Activated naive CD8-positive, alpha-beta T cell treated with anti-CD3 and anti-CD28 coated beads for 36 hours (primary cell): ENCODE measurements around the gene CHN2. TPM values are rescaled to one million over a fixed set of nuclear protein-coding genes. Genes with fewer than 3 reads are reported as not detected.

Experiments
- DNase-seq: peaks from one replicate; pipeline ENCODE4 v3.0.0; 2021
- H3K27ac Mint-ChIP-seq: one replicate; pipeline ENCODE4 v1.8.0; 2022; ENCODE audit warnings: mild to moderate bottlenecking, moderate library complexity, mixed read lengths
- H3K27me3 Mint-ChIP-seq: one replicate; pipeline ENCODE4 v1.8.0; 2022; ENCODE audit warnings: mild to moderate bottlenecking, mixed read lengths
- H3K36me3 Mint-ChIP-seq: one replicate; pipeline ENCODE4 v1.8.0; 2021; ENCODE audit warnings: mild to moderate bottlenecking, mixed read lengths
- H3K4me1 Mint-ChIP-seq: one replicate; pipeline ENCODE4 v1.8.0; 2021; ENCODE audit warnings: mixed read lengths
- H3K4me3 Mint-ChIP-seq: one replicate; pipeline ENCODE4 v1.8.0; 2022; ENCODE audit warnings: mild to moderate bottlenecking, moderate library complexity, mixed read lengths
- H3K9me3 Mint-ChIP-seq: one replicate; pipeline ENCODE4 v1.8.0; 2022; ENCODE audit warnings: mixed read lengths
- total RNA-seq, 2 experiments: library from RNA; stranded (reverse); gene quantifications; one replicate each; pipeline ENCODE4 v1.2.3, GENCODE V29; 2021

Gene CHN2
- total RNA-seq, 2 experiments from 2014 or later = 0.80 to 1.6 TPM

GRCh38 chr7:29288181-29289091, 93.9 kb downstream of the CHN2 start:
- Mint-ChIP-seq H3K4me3 (no peak overlapping the region), H3K36me3 (no peaks in the 10 kb centered on the region), H3K4me1 (peaks cover 13% of the 10 kb centered on the region), H3K27me3 (peaks cover 21% of the 10 kb centered on the region), H3K9me3 (no peaks in the 10 kb centered on the region), H3K27ac (no peak overlapping the region)
- DNase-seq = no peak

- H3K27ac Mint-ChIP-seq = no peak overlapping the region
- H3K27me3 Mint-ChIP-seq = peaks cover 21% of the 10 kb centered on the region
- no peaks in the 10 kb centered on the region for H3K9me3 Mint-ChIP-seq
- peaks cover 13% of the 10 kb centered on the region for H3K4me1 Mint-ChIP-seq
- H3K36me3 Mint-ChIP-seq = no peaks in the 10 kb centered on the region
- DNase-seq = no peak
- no peak overlapping the region for H3K4me3 Mint-ChIP-seq
Observed at GRCh38 chr7:29289156-29290021, 94.8 kb downstream of the CHN2 start.

GRCh38 chr7:29290829-29291228, 96.3 kb downstream of the CHN2 start:
- DNase-seq = no peak
- no peak overlapping the region for H3K27ac Mint-ChIP-seq
- no peaks in the 10 kb centered on the region for H3K36me3 Mint-ChIP-seq
- no peak overlapping the region for H3K4me3 Mint-ChIP-seq
- peaks cover 3% of the 10 kb centered on the region for H3K4me1 Mint-ChIP-seq
- H3K9me3 Mint-ChIP-seq = no peaks in the 10 kb centered on the region
- peaks cover 15% of the 10 kb centered on the region for H3K27me3 Mint-ChIP-seq

GRCh38 chr7:29291723-29292618, 97.4 kb downstream of the CHN2 start:
- H3K27me3 Mint-ChIP-seq = peaks cover 12% of the 10 kb centered on the region

GRCh38 chr7:29292886-29293658, 98.5 kb downstream of the CHN2 start:
- Mint-ChIP-seq H3K4me1 (no peaks in the 10 kb centered on the region), H3K9me3 (no peaks in the 10 kb centered on the region), H3K27ac (no peak overlapping the region), H3K36me3 (no peaks in the 10 kb centered on the region), H3K27me3 (peaks cover 6% of the 10 kb centered on the region), H3K4me3 (no peak overlapping the region)
- DNase-seq = no peak

More at GRCh38 chr7:29291723-29292618, 97.4 kb downstream of the CHN2 start:
- Mint-ChIP-seq H3K27ac (no peak overlapping the region), H3K9me3 (no peaks in the 10 kb centered on the region), H3K4me1 (no peaks in the 10 kb centered on the region), H3K36me3 (no peaks in the 10 kb centered on the region), H3K4me3 (no peak overlapping the region)
- DNase-seq = no peak

GRCh38 chr7:29296421-29296820, 101.8 kb downstream of the CHN2 start:
- no peak overlapping the region for H3K27ac Mint-ChIP-seq

GRCh38 chr7:29297194-29297890, 102.8 kb downstream of the CHN2 start:
- Mint-ChIP-seq H3K4me1 (no peaks in the 10 kb centered on the region), H3K27ac (no peak overlapping the region), H3K4me3 (no peak overlapping the region), H3K27me3 (no peaks in the 10 kb centered on the region), H3K36me3 (no peaks in the 10 kb centered on the region), H3K9me3 (no peaks in the 10 kb centered on the region)
- peak; percentile 2 for DNase-seq

More at GRCh38 chr7:29296421-29296820, 101.8 kb downstream of the CHN2 start:
- H3K27me3 Mint-ChIP-seq = no peaks in the 10 kb centered on the region
- DNase-seq = no peak
- H3K4me1 Mint-ChIP-seq = no peaks in the 10 kb centered on the region
- no peaks in the 10 kb centered on the region for H3K9me3 Mint-ChIP-seq
- H3K4me3 Mint-ChIP-seq = no peak overlapping the region
- H3K36me3 Mint-ChIP-seq = no peaks in the 10 kb centered on the region

- no peaks in the 10 kb centered on the region for H3K27me3 Mint-ChIP-seq
- no peak overlapping the region for H3K27ac Mint-ChIP-seq
- no peak for DNase-seq
- H3K9me3 Mint-ChIP-seq = no peaks in the 10 kb centered on the region
- H3K36me3 Mint-ChIP-seq = no peaks in the 10 kb centered on the region
- H3K4me1 Mint-ChIP-seq = no peaks in the 10 kb centered on the region
- no peak overlapping the region for H3K4me3 Mint-ChIP-seq
Observed at GRCh38 chr7:29299086-29299485, 104.5 kb downstream of the CHN2 start.

GRCh38 chr7:29300026-29300480, 105.5 kb downstream of the CHN2 start:
- H3K4me3 Mint-ChIP-seq = no peak overlapping the region
- H3K27me3 Mint-ChIP-seq = no peaks in the 10 kb centered on the region
- no peak for DNase-seq
- no peaks in the 10 kb centered on the region for H3K9me3 Mint-ChIP-seq
- no peaks in the 10 kb centered on the region for H3K4me1 Mint-ChIP-seq
- no peaks in the 10 kb centered on the region for H3K36me3 Mint-ChIP-seq
- H3K27ac Mint-ChIP-seq = no peak overlapping the region

GRCh38 chr7:29300649-29301048, 106.1 kb downstream of the CHN2 start:
- Mint-ChIP-seq H3K9me3 (no peaks in the 10 kb centered on the region), H3K4me3 (no peak overlapping the region), H3K4me1 (no peaks in the 10 kb centered on the region), H3K36me3 (no peaks in the 10 kb centered on the region), H3K27ac (no peak overlapping the region), H3K27me3 (no peaks in the 10 kb centered on the region)
- no peak for DNase-seq

GRCh38 chr7:29302666-29303395, 108.3 kb downstream of the CHN2 start:
- peaks cover 4% of the 10 kb centered on the region for H3K27me3 Mint-ChIP-seq
- H3K4me3 Mint-ChIP-seq = no peak overlapping the region
- H3K36me3 Mint-ChIP-seq = no peaks in the 10 kb centered on the region
- no peak for DNase-seq
- H3K27ac Mint-ChIP-seq = no peak overlapping the region
- no peaks in the 10 kb centered on the region for H3K4me1 Mint-ChIP-seq
- no peaks in the 10 kb centered on the region for H3K9me3 Mint-ChIP-seq

- Mint-ChIP-seq H3K4me1 (no peaks in the 10 kb centered on the region), H3K27ac (no peak overlapping the region), H3K4me3 (no peak overlapping the region), H3K36me3 (no peaks in the 10 kb centered on the region), H3K27me3 (peaks cover 4% of the 10 kb centered on the region), H3K9me3 (peaks cover 2% of the 10 kb centered on the region)
- no peak for DNase-seq
Observed at GRCh38 chr7:29304756-29305155, 110.2 kb downstream of the CHN2 start.
